Measurements from ENCODE around the gene IL1RAPL1.

Gene IL1RAPL1

DNA sequence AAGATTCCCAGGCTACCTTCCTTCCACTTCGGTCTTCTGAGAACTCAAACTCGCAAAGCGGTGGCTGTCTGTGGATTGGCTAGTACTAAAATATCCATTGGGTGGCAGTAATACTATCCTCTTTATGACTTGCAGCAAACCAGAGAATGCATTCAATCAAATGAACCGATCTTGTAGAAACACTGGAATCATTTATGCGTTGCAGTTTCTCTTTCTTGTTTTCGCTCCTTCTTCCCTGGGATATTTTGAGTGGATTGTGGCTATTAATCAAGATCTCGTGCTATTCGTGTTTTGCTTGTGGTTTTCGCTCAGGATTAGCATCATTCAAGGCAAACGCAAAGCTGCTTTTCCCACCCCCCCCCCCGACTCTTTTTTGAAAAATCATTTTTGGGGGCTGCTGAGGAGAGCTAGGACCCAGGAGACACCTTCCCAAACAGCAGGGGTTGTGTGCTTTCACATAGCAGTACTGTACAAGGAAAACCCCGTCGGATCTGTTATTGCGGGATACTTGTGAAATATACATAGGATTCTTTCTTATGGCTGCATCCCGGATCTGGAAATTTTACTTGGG is at the start of gene IL1RAPL1:
TSS of gene IL1RAPL1 (plus strand) at position 466 of the 571 bp plus-strand sequence.
- no peak within 1 kb of the TSS for H3K4me3 ChIP-seq (ENCODE audit: low read depth in 1 of 2, low read length in 1 of 2)
- no peaks in the 10 kb centered on the region for H3K9me3 ChIP-seq
- H3K36me3 ChIP-seq: no peaks in the 10 kb centered on the region
- TF ChIP-seq, protein P1, sequence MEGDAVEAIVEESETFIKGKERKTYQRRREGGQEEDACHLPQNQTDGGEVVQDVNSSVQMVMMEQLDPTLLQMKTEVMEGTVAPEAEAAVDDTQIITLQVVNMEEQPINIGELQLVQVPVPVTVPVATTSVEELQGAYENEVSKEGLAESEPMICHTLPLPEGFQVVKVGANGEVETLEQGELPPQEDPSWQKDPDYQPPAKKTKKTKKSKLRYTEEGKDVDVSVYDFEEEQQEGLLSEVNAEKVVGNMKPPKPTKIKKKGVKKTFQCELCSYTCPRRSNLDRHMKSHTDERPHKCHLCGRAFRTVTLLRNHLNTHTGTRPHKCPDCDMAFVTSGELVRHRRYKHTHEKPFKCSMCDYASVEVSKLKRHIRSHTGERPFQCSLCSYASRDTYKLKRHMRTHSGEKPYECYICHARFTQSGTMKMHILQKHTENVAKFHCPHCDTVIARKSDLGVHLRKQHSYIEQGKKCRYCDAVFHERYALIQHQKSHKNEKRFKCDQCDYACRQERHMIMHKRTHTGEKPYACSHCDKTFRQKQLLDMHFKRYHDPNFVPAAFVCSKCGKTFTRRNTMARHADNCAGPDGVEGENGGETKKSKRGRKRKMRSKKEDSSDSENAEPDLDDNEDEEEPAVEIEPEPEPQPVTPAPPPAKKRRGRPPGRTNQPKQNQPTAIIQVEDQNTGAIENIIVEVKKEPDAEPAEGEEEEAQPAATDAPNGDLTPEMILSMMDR (IDR thresholded peaks at IDR 0.05): no peak
- no peaks in the 10 kb centered on the region for H3K4me1 ChIP-seq (ENCODE audit: control insufficient read depth in 1 of 2, insufficient read depth in 1 of 2, low read depth in 1 of 2, low read length in 1 of 2)
- no peak within 1 kb of the TSS for H3K27ac ChIP-seq
- peaks cover 34% of the 10 kb centered on the region for H3K27me3 ChIP-seq

DNA sequence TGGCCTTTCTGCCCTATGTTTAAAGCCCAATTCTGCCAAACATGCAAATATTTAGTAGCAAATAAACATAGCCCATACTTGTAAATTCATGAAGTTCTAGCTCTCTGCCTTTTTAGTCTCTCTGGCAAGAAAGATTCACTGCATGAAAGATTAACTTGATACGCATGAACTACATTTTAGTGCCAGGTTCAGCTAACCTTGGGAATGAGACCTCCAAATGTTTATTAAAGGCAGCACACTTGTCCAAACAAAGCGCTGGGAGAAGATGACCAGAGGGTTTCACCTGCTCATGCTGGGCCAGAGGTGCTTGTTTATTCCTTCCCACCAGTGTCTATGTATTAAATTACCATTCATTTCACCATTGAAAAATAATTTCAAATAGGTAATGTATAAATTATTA is 44.5 kb upstream of the IL1RAPL1 start:
- Histone ChIP-seq H3K4me1 (ENCODE audit: control insufficient read depth in 1 of 2, insufficient read depth in 1 of 2, low read depth in 1 of 2, low read length in 1 of 2) (no peaks in the 10 kb centered on the region), H3K27ac (no peak overlapping the region), H3K36me3 (no peaks in the 10 kb centered on the region), H3K27me3 (no peaks in the 10 kb centered on the region), H3K9me3 (no peaks in the 10 kb centered on the region), H3K4me3 (ENCODE audit: low read depth in 1 of 2, low read length in 1 of 2) (no peak overlapping the region)
- TF ChIP-seq, protein P1 (IDR thresholded peaks at IDR 0.05): no peak

DNA sequence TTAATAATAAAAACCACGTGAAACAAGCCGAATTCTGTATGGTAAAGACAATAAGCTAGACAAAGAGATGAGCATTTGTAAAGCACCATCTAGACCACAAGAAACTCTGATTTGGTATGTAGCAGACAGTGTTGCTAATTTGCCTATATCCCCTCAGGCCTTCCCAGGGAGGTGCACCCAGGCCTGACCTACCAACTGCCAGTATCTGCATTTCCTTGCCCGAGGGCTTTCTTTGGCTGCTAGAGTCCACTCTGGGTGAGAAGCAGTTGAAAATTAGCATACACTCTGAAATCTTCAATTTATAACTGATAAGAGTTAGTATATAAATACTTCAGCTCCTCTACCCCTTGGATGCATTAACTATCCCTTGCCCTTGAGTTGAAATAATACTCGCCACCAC is 37.4 kb upstream of the IL1RAPL1 start:
- no peaks in the 10 kb centered on the region for H3K36me3 ChIP-seq
- H3K9me3 ChIP-seq: no peaks in the 10 kb centered on the region
- no peak overlapping the region for H3K27ac ChIP-seq
- TF ChIP-seq, protein P1 (IDR thresholded peaks at IDR 0.05): no peak
- H3K4me3 ChIP-seq (ENCODE audit: low read depth in 1 of 2, low read length in 1 of 2): no peak overlapping the region
- no peaks in the 10 kb centered on the region for H3K27me3 ChIP-seq
- H3K4me1 ChIP-seq (ENCODE audit: control insufficient read depth in 1 of 2, insufficient read depth in 1 of 2, low read depth in 1 of 2, low read length in 1 of 2): no peaks in the 10 kb centered on the region

DNA sequence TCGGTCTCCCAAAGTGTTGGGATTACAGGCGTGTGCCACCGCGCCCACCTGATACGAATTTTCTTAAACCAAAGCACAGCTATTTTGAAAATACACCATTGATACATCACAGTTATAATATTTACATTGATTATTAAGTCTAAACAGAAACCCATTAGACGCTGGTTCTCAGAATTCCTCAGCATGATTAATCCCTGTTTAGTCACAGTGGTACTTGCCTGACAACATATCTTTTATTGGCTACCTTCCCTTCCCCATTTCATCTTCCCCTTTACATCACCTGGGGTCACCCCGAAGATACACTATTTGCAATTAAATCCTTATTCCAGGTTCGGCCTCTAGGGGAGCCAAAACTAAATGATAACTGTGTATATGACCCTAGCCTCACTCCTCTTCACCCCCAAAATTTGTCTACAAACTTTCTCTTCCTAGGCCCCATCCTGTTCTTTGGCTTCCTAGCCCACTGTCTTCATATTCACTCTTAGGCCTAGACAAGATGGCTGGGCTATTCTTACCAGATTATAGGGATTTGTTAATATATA is 36.8 kb upstream of the IL1RAPL1 start:
- H3K27me3 ChIP-seq: no peaks in the 10 kb centered on the region
- no peaks in the 10 kb centered on the region for H3K36me3 ChIP-seq
- H3K9me3 ChIP-seq: no peaks in the 10 kb centered on the region
- H3K27ac ChIP-seq: no peak overlapping the region
- no peaks in the 10 kb centered on the region for H3K4me1 ChIP-seq (ENCODE audit: control insufficient read depth in 1 of 2, insufficient read depth in 1 of 2, low read depth in 1 of 2, low read length in 1 of 2)
- TF ChIP-seq, protein P1 (IDR thresholded peaks at IDR 0.05): no peak
- no peak overlapping the region for H3K4me3 ChIP-seq (ENCODE audit: low read depth in 1 of 2, low read length in 1 of 2)

DNA sequence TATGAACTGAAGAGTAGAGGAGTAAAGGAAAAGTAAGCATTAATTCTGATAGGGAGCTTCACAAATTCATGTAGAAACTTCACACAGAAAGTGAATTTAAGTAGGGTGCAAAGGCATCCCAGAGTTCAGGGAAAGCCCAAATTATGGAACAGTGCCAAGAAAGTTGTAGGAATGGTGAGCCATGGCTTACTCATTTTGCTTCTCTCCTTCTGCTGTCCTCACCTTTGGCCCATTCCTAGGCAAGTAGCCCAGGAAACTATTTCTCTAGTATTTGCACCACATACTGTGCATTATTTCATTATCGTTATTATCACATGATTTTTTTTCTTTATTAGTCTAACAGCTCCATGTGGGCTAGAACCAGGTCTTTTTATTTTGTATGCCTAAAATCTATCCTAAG is 34.9 kb upstream of the IL1RAPL1 start:
- Histone ChIP-seq H3K4me3 (ENCODE audit: low read depth in 1 of 2, low read length in 1 of 2) (no peak overlapping the region), H3K36me3 (no peaks in the 10 kb centered on the region), H3K4me1 (ENCODE audit: control insufficient read depth in 1 of 2, insufficient read depth in 1 of 2, low read depth in 1 of 2, low read length in 1 of 2) (no peaks in the 10 kb centered on the region), H3K27me3 (no peaks in the 10 kb centered on the region), H3K27ac (no peak overlapping the region), H3K9me3 (no peaks in the 10 kb centered on the region)
- TF ChIP-seq, protein P1 (IDR thresholded peaks at IDR 0.05): no peak

Data from neutrophil (primary cell).